RCC 7860 (cell line): ENCODE measurements around the gene SSBP4.
A peak's percentile ranks its signal among the peaks of the same experiment; 100 is the strongest.

Experiments
- DNase-seq: peaks from one replicate; pipeline ENCODE4 v3.0.0-alpha.2; 2015; ENCODE audit warnings: low spot score
- FAIRE-seq: peaks from 2 replicates; lab custom pipeline; 2012; peaks lifted over from hg19 to GRCh38; lab: Jason Lieb, UNC

SSBP4 gene

GRCh38 chr19:18441804-18442788 lies 22.9 kb downstream of the SSBP4 start:
- FAIRE-seq (no peak), DNase-seq (no peak)

GRCh38 chr19:18442941-18443340 lies 23.7 kb downstream of the SSBP4 start:
- DNase-seq: no peak
- FAIRE-seq: no peak

- DNase-seq: no peak
- FAIRE-seq: no peak
Measured at GRCh38 chr19:18443406-18443805, 24.2 kb downstream of the SSBP4 start.

- no peak for DNase-seq
- FAIRE-seq: no peak
Measured at GRCh38 chr19:18443831-18444230, 24.6 kb downstream of the SSBP4 start.

GRCh38 chr19:18444513-18444912 lies 25.3 kb downstream of the SSBP4 start:
- FAIRE-seq (no peak), DNase-seq (no peak)

GRCh38 chr19:18445262-18445948 lies 26.2 kb downstream of the SSBP4 start:
- no peak for FAIRE-seq
- no peak for DNase-seq

GRCh38 chr19:18446145-18446810 lies 27.1 kb downstream of the SSBP4 start:
- no peak for DNase-seq
- FAIRE-seq: no peak

GRCh38 chr19:18446811-18447359 lies 27.7 kb downstream of the SSBP4 start:
- DNase-seq: no peak
- FAIRE-seq: no peak

GRCh38 chr19:18449552-18449951 lies 30.4 kb downstream of the SSBP4 start:
- DNase-seq: no peak
- FAIRE-seq: no peak

- no peak for DNase-seq
- no peak for FAIRE-seq
Measured at GRCh38 chr19:18450021-18450930, 31.1 kb downstream of the SSBP4 start.

GRCh38 chr19:18450931-18451836 lies 32.0 kb downstream of the SSBP4 start:
- DNase-seq (peak; percentile 40), FAIRE-seq (no peak)

GRCh38 chr19:18452386-18452785 lies 33.2 kb downstream of the SSBP4 start:
- FAIRE-seq (no peak), DNase-seq (no peak)

GRCh38 chr19:18453269-18454024 lies 34.2 kb downstream of the SSBP4 start:
- DNase-seq (no peak), FAIRE-seq (no peak)

GRCh38 chr19:18456279-18456678 lies 37.1 kb downstream of the SSBP4 start:
- FAIRE-seq (no peak), DNase-seq (no peak)

- FAIRE-seq (no peak), DNase-seq (no peak)
Measured at GRCh38 chr19:18456974-18457373, 37.8 kb downstream of the SSBP4 start.

GRCh38 chr19:18457483-18458331 lies 38.5 kb downstream of the SSBP4 start:
- FAIRE-seq: no peak
- DNase-seq: no peak

GRCh38 chr19:18460900-18461299 lies 41.7 kb downstream of the SSBP4 start:
- FAIRE-seq: no peak
- no peak for DNase-seq
